C4-2B (cell line): ENCODE results near the gene FBXL17.
A peak's percentile ranks its signal among the peaks of the same experiment; 100 is the strongest.

Experiments
- H3K27ac ChIP-seq: fragments of 450-650 bp; 2 replicates; pipeline ENCODE4 v1.5.1; 2017
- ZFX ChIP-seq: fragments of 450-650 bp; IDR thresholded peaks from 2 replicates; pipeline ENCODE4 v1.6.1; 2017
- TF ChIP-seq, protein P1 (sequence below): fragments of 450-650 bp; conservative IDR thresholded peaks from 2 replicates; pipeline ENCODE4 v1.5.1; 2017; ENCODE audit warnings: mild to moderate bottlenecking

FBXL17 gene

DNA sequence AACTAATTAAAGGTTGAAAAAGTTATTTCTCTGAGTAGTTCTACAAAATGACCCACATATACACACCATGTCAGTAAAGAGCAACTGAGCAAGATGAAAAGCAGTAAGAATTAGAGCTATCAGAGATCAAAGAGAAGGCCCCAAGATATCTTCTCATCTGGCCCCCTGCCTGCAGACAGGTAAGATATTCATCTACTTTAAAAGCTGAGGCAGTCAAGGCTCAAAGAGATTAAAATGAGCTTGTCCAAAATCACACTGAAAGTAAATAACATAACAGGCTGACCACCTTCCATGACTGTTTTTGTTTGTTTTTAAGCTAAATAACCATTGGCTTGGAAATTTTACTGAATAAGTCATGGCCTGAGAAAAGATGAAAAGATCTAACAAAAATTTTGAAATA is 266.2 kb downstream of the FBXL17 start:
- no peak for TF ChIP-seq ZFX
- TF ChIP-seq, protein P1, sequence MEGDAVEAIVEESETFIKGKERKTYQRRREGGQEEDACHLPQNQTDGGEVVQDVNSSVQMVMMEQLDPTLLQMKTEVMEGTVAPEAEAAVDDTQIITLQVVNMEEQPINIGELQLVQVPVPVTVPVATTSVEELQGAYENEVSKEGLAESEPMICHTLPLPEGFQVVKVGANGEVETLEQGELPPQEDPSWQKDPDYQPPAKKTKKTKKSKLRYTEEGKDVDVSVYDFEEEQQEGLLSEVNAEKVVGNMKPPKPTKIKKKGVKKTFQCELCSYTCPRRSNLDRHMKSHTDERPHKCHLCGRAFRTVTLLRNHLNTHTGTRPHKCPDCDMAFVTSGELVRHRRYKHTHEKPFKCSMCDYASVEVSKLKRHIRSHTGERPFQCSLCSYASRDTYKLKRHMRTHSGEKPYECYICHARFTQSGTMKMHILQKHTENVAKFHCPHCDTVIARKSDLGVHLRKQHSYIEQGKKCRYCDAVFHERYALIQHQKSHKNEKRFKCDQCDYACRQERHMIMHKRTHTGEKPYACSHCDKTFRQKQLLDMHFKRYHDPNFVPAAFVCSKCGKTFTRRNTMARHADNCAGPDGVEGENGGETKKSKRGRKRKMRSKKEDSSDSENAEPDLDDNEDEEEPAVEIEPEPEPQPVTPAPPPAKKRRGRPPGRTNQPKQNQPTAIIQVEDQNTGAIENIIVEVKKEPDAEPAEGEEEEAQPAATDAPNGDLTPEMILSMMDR: no peak; the same call in 1 of the 2 replicates
- no peak overlapping the region for H3K27ac ChIP-seq

DNA sequence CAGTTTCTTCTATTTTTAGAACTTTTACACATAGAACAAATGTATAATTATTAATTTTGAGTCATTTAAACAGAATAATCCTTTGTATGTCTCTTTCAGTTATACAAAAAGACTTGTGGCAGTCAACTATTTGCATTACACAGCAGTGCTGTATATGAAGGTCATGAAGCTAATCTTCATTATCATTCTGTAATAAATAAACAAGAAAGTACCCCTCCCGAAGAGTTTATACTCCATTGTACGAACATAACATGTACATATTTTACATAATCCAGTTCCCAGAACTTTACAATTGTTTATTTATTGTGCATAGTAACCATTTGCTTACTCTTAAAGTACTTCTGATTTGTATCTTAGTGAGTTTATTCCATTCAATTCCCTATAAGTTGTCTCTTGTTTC is 267.9 kb downstream of the FBXL17 start:
- H3K27ac ChIP-seq: no peak overlapping the region
- TF ChIP-seq ZFX: no peak
- TF ChIP-seq, protein P1: no peak

DNA sequence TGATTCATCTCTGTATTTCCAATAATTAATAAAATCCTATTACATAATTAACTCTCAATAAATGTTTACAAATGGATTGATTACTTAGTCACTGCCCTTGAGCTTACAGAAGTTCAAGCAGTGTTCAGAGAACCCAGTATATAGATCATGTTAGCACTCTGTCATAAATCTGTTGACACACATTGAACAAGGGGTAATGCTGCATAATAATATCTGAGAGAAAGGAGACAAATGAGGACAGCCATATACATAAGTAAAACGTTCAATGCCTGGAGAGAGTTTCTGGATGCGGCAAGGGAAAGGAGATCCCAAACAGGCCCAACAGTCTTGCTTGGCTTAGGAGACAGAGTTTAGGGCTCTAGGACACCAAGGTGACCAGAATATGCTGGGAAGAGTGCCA is 270.2 kb downstream of the FBXL17 start:
- TF ChIP-seq ZFX: no peak
- TF ChIP-seq, protein P1: no peak
- peak overlapping the region; percentile 26; the same call in 1 of the 2 replicates for H3K27ac ChIP-seq

DNA sequence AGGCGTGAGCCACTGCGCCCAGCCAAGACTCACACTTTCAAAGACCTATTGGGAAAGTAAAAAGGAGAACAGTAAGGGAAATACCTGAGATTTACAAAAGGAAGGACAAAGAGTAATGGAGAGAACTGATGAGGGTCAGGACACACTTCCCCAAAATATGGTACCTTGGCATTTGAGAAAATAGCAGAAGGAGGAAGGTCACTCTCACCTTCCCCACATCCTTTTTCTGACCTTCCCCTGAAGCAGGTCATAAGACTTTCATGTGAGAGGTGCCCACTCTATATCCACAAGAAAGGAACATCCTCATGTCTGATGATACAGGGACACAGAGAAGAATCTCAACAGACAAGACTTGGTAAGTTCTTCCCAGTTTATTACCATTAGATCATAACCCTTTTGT is 272.8 kb downstream of the FBXL17 start:
- no peak overlapping the region for H3K27ac ChIP-seq
- TF ChIP-seq, protein P1: no peak
- no peak for TF ChIP-seq ZFX

DNA sequence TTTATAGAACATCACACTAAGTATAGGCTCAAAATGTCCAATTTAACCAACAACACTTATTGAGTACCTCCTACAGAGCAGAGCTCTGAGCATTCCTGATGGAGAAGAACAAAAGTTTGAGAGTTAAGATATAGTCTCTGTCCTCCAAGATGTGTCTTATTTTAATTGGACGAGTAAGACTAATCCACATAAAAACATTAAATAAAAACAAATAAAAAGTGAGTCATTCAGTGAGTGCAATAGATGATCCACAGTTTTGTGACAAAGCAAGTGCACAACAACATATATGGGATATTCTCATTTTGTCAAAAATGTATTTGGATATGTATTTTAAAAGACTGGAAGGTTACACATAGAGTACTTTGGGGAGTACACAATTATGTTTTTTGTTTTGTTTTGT is 277.4 kb downstream of the FBXL17 start:
- no peak overlapping the region for H3K27ac ChIP-seq
- TF ChIP-seq, protein P1: no peak
- TF ChIP-seq ZFX: no peak

DNA sequence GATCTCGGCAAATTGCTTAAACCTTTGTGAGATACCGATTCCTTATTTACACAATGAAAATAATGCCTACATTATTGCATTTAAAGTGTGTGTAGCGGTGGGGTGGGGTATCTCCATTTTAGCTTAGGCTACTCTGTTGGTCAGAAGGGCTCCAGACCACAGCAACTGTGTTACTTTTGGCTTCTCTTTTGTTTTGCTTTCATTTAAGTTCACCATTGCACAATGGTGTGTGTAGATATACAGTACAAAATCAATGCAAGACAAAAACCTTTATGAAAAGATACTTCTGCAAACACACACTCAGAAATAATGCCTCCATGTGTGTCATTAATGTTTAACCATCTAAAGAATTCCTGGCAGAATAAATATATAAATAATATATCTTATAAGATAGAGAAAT is 279.4 kb downstream of the FBXL17 start:
- no peak for TF ChIP-seq ZFX
- TF ChIP-seq, protein P1: no peak

DNA sequence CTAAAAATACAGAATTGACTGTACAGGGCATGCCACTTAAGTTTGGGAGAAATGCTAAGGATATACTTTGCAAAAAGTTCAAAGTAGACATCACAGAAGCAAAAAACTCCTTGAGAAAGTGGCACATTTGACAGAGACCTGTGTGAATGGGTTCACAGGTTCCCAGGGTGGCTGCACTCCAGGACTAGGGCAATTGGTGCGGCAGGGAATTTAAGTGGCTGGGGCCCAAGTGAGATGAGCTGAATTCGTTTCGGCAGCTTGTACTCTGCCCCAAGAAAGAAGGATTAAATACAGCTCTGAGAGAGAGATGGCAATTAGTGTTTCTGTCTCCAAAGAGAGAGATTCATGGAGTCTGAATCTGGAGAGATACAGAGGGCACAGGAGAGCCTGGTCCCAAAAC is 280.1 kb downstream of the FBXL17 start:
- no peak for TF ChIP-seq ZFX
- TF ChIP-seq, protein P1: no peak
- H3K27ac ChIP-seq: peak overlapping the region; percentile 53

More for the DNA sequence above, 279.4 kb downstream of the FBXL17 start:
- H3K27ac ChIP-seq: no peak overlapping the region
